GM04504 (cell line): ENCODE measurements around the gene DHRS4L2.
"Not testable (repeated sequence)": the region's sequence is repeated elsewhere in the genome, so short reads cannot be mapped to it uniquely, and the experiment has no call there.

Source experiments
- DNase-seq: peaks from one replicate; pipeline ENCODE4 v3.0.0-alpha.2; 2012; ENCODE audit warnings: low read depth

DHRS4L2 gene

GRCh38 chr14:23973178-23973577 lies 15.6 kb upstream of the DHRS4L2 start:
- not testable (repeated sequence) for DNase-seq

DNA sequence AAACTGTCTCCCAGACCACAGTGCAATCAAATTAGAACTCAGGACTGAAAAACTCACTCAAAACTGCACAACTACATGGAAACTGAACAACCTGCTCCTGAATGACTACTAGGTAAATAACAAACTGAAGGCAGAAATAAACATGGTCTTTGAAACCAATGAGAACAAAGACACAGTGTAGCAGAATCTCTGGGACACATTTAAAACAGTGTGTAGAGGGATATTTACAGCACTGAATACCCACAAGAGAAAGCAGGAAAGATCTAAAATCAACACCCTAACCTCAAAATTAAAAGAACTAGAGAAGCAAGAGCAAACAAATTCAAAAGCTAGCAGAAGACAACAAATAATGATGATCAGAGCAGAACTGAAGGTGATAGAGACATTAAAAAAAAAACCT lies 14.7 kb upstream of the DHRS4L2 start:
- not testable (repeated sequence) for DNase-seq

GRCh38 chr14:23977208-23977607 lies 11.5 kb upstream of the DHRS4L2 start:
- DNase-seq: not testable (repeated sequence)

- DNase-seq: not testable (repeated sequence)
Observed at GRCh38 chr14:23981951-23982813, 6.5 kb upstream of the DHRS4L2 start.

- peak; percentile 90 for DNase-seq
Observed at GRCh38 chr14:23984891-23985602, 3.7 kb upstream of the DHRS4L2 start.

- not testable (repeated sequence) for DNase-seq
Observed at GRCh38 chr14:23988223-23988606, 514 bp upstream of the DHRS4L2 start.

GRCh38 chr14:23989734-23990445 lies 1.2 kb downstream of the DHRS4L2 start:
- DNase-seq: not testable (repeated sequence)

DNA sequence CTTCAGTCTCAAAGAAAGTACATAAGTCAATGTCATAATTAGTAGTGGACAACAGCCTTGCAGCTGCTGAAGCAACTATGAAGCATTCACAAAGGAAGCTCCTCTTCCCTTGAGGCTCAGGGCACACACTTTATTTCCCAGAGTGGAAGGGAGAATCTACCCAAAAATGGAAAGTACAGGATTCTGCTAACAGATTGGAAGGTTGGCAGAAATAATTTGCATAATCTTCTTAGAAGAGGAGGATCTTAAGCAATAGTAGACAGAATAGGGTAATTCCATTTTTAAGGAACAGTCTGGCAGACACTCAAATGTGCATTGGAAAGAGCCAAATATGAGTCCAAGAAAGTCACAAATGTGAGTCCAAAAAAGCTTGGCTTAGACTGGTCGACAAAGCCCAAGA lies 2.2 kb downstream of the DHRS4L2 start:
- DNase-seq: not testable (repeated sequence)

- not testable (repeated sequence) for DNase-seq
Observed at GRCh38 chr14:23993042-23993441, 4.3 kb downstream of the DHRS4L2 start.

DNA sequence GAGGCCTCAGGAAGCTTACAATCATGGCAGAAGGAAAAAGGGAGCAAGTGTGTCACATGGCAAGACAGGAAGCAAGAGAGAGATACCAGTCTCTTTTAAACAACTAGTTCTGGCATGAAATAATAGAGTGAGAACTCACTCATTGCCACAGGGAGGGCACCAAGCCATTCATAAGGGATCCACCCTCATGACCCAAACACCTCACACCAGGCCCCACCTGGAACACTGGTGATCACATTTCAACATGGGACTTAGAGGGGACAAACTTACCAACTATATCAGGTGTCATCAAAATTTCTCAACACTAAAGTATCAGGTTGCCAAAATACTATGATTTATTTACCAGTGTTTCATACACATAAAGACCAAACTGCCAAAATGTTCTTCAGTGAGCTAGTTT lies 7.3 kb downstream of the DHRS4L2 start:
- DNase-seq: not testable (repeated sequence)

- DNase-seq: not testable (repeated sequence)
Observed at GRCh38 chr14:23996825-23997224, 8.1 kb downstream of the DHRS4L2 start.

DNA sequence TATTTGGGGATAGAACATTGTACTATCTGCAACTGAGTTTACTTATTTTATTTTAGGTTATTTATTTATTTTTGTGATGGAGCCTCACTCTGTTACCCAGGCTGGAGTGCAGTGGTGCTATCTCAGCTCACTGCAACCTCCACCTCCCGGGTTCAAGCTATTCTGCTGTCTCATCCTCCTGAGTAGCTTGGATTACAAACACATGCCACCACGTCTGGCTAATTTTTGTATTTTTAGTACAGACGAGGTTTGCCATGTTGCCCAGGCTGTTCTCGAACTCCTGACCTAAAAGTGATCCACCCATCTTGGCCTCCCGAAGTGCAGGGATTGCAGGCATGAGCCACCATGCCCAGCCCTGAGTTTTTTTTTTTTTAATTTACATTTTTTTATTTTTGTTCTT lies 10.9 kb downstream of the DHRS4L2 start:
- not testable (repeated sequence) for DNase-seq

DNA sequence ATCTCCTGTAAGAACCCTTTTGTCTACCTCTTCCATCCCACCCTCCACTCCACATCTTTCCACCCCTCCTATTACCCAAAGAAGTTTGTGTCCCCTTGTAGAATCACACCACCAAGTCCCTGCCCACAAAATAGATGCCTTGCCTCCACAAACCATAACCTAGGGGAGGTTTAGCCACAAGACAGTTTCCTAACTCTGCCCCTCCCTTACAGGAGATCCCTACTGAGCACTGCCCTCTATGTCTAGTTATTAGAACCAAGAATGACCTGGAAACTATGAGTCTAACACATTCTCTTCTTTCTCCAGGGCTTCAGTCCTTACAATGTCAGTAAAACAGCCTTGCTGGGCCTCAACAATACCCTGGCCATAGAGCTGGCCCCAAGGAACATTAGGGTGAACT lies 12.3 kb downstream of the DHRS4L2 start:
- DNase-seq: not testable (repeated sequence)

- DNase-seq: not testable (repeated sequence)
Observed at GRCh38 chr14:24001679-24002078, 12.9 kb downstream of the DHRS4L2 start.

DNA sequence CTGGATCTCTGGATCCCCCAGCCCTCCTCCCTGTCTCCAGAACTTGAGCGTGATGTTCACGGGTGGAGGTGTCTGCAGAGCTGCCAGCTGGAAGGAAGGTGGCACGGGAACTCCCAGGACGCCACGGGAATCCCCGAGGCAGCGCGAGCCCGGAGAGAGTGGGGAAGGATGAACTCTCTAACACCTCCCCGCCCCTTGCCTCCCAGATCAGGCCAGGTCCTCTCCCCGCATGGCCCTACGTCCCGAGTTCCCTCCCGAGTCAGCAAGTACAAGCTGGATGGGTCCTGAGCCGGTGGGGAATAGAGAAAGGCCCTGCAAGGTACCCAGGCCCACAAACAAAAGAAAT lies 17.7 kb downstream of the DHRS4L2 start:
- not testable (repeated sequence) for DNase-seq

GRCh38 chr14:24006817-24007652 lies 18.3 kb downstream of the DHRS4L2 start:
- DNase-seq: not testable (repeated sequence)

DNA sequence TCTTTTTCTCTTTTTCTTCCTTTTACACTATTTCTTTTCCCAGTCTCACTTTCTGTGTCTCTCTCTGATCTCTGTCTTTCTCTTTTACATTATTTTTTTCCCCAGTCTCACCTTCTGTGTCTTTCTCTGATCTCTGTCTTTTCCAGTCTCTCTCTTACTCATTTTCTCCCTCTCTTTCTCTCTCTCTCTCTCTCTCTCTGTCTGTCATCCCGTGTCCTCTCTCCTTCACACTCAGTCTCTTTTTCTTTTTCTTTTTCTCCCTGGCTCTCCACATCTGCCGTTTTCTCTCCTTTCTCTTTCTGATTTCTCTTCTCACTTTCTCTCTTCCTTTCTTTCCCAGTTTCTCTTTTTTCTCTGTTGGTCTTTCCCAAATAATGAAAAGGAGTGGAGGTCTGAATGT lies 22.3 kb downstream of the DHRS4L2 start:
- no peak for DNase-seq

- DNase-seq: not testable (repeated sequence)
Observed at GRCh38 chr14:24012726-24013273, 24.1 kb downstream of the DHRS4L2 start.

- peak; percentile 46 for DNase-seq
Observed at GRCh38 chr14:24013654-24014514, 25.2 kb downstream of the DHRS4L2 start.

DNA sequence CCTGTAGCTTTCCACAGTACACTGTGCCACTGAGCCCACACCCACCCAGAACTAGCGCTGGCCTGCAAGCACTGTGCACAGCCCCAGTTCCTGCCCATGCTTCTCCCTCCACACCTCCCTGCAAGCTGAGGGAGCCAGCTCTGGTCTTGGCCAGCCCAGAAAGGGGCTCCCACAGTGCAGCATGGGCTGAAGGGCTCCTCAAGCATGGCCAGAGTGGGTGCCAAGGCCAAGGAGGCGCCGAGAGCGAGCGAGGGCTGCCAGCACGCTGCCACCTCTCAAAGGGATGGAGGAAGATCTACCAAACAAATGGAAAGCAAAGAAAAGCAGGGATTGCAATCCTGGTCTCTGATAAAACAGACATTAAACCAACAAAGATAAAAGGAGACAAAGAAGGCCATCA lies 27.0 kb downstream of the DHRS4L2 start:
- DNase-seq: not testable (repeated sequence)
